Upper lobe of right lung (tissue), 1 donor: Measurements from ENCODE around the gene TJP3. TPM values are rescaled to one million over a fixed set of nuclear protein-coding genes. Genes with fewer than 3 reads are reported as not detected.

Experiments
- ATAC-seq: fragments of 200-7000 bp; cut with Tn5 transposase; one replicate; pipeline ENCODE4 v1.9.1; 2020; ENCODE audit warnings: mild to moderate bottlenecking, moderate library complexity
- DNase-seq: peaks from one replicate; pipeline ENCODE4 v3.0.0-alpha.2; 2020
- H3K27ac ChIP-seq: fragments of 200-600 bp; one replicate; pipeline ENCODE4 v1.8.0; 2022
- H3K27me3 ChIP-seq: fragments of 200-600 bp; one replicate; pipeline ENCODE4 v1.8.0; 2022; ENCODE audit warnings: mild to moderate bottlenecking
- H3K36me3 ChIP-seq: fragments of 200-600 bp; one replicate; pipeline ENCODE4 v1.8.0; 2022
- H3K4me1 ChIP-seq: fragments of 200-600 bp; one replicate; pipeline ENCODE4 v1.8.0; 2022
- H3K4me3 ChIP-seq: fragments of 200-600 bp; one replicate; pipeline ENCODE4 v1.8.0; 2022; ENCODE audit warnings: mild to moderate bottlenecking
- H3K9me3 ChIP-seq: fragments of 200-600 bp; one replicate; pipeline ENCODE4 v1.8.0; 2022
- intact Hi-C: fragments of 100-400 bp; cut with DNase I; formaldehyde crosslinking; loops from one replicate; pipeline ENCODE4 v1.11.0; 2022
- total RNA-seq: library from RNA; stranded (reverse); fragmentation: NEBNext Ultra II Directional; extraction: Animal tissue kit (Norgen Biotek cat#: 25700); gene quantifications from one replicate; pipeline ENCODE4 v1.2.1, GENCODE V29; 2021
- TF ChIP-seq, protein P1 (sequence below): fragments of 200-600 bp; IDR thresholded peaks from one replicate; pipeline ENCODE4 v1.8.0; 2022; ENCODE audit warnings: antibody characterized with exemption
- donor health status: DM: no; HTN: yes; CAD: no; lungs with severe emphysema.

TJP3 gene
- total RNA-seq, 1 donor from 2014 or later: 23.0 TPM

DNA sequence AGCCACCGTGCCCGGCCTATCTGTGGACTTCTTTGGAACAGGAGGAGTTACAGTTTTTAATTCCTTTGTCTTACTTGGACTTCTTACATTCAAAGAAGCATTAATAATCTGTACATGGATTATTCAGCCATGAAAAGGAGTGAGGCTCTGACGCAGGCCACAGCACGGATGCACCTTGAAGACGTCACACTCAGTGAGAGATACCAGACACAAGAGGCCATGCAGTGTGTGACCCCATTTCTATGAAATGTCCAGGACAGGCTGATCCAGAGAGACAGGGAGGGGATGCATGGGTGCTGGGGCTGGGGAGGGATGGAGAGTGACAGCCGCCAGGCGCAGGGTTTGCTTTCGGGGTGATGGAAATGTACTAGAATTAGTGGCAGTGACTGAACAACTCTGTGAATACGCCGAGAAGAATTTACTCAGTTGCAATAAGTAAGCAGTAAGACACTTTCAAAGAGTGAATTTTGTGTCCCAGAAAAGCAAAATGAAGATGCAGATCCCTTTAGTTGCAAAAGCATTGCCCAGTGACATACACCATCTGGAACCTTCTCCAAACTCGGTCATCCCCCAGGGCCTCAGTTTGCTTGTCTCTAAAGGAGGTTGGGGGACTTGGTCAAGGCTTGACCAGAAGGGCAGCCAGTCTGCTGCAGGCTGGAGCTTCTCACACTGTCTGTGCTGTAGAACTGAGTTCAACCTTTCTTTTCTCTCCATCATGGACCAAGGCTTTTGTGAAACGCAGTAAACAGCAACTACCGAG lies 33.2 kb upstream of the TJP3 start:
- H3K27ac ChIP-seq: no peak overlapping the region
- intact Hi-C loops: no loop called here
- DNase-seq (no peak), ATAC-seq (no peak)
- H3K4me3 ChIP-seq: no peak overlapping the region
- H3K36me3 ChIP-seq: peaks cover 4% of the 10 kb centered on the region
- H3K9me3 ChIP-seq: no peaks in the 10 kb centered on the region
- H3K27me3 ChIP-seq: no peaks in the 10 kb centered on the region
- H3K4me1 ChIP-seq: peaks cover 21% of the 10 kb centered on the region
- TF ChIP-seq, protein P1, sequence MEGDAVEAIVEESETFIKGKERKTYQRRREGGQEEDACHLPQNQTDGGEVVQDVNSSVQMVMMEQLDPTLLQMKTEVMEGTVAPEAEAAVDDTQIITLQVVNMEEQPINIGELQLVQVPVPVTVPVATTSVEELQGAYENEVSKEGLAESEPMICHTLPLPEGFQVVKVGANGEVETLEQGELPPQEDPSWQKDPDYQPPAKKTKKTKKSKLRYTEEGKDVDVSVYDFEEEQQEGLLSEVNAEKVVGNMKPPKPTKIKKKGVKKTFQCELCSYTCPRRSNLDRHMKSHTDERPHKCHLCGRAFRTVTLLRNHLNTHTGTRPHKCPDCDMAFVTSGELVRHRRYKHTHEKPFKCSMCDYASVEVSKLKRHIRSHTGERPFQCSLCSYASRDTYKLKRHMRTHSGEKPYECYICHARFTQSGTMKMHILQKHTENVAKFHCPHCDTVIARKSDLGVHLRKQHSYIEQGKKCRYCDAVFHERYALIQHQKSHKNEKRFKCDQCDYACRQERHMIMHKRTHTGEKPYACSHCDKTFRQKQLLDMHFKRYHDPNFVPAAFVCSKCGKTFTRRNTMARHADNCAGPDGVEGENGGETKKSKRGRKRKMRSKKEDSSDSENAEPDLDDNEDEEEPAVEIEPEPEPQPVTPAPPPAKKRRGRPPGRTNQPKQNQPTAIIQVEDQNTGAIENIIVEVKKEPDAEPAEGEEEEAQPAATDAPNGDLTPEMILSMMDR: no peak

DNA sequence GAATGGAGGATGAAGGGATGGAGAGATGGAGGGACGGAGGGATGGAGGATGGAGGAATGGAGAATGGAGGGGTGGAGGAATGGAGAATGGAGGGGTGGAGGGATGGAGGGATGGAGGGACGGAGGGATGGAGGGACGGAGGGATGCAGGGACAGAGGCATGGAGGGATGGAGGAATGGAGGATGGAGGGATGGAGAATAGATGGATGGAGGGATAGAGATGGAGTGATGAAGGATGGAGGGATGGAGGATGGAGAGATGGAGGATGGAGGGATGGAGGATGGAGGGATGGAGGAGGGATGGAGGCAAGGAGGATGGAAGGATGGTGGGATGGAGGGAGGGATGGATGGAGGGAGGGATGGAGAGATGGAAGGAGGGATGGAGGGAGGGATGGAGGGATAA lies 30.0 kb upstream of the TJP3 start:
- TF ChIP-seq, protein P1: no peak
- Histone ChIP-seq H3K27ac (no peak overlapping the region), H3K9me3 (no peaks in the 10 kb centered on the region), H3K4me3 (no peak overlapping the region), H3K27me3 (no peaks in the 10 kb centered on the region), H3K36me3 (peaks cover 4% of the 10 kb centered on the region), H3K4me1 (no peaks in the 10 kb centered on the region)
- DNase-seq: no peak
- intact Hi-C loops: no loop called here
- ATAC-seq: no peak

DNA sequence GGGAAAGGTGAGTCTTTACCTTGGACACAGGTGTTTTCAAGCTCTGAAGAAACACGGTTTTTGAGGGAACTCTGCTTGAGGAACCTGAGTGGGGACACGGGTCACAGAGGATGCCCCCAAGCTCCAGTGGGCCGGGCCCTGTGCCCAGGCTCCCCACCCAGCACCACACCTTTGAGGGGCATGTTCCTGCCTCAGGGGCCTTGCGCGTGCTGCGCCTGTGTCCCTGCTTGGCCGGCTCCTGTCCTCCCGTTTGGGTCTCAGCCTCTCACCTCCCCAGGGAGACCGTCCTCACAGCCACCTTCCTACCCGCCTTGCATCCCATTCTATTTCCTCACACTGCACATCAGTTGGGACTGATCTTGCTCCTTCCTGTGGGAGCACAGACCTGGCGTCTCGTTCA lies 29.0 kb upstream of the TJP3 start:
- Histone ChIP-seq H3K4me1 (no peaks in the 10 kb centered on the region), H3K36me3 (peaks cover 4% of the 10 kb centered on the region), H3K4me3 (no peak overlapping the region), H3K27me3 (no peaks in the 10 kb centered on the region), H3K9me3 (no peaks in the 10 kb centered on the region), H3K27ac (no peak overlapping the region)
- TF ChIP-seq, protein P1: no peak
- DNase-seq (no peak), ATAC-seq (no peak)
- intact Hi-C loops: no loop called here

DNA sequence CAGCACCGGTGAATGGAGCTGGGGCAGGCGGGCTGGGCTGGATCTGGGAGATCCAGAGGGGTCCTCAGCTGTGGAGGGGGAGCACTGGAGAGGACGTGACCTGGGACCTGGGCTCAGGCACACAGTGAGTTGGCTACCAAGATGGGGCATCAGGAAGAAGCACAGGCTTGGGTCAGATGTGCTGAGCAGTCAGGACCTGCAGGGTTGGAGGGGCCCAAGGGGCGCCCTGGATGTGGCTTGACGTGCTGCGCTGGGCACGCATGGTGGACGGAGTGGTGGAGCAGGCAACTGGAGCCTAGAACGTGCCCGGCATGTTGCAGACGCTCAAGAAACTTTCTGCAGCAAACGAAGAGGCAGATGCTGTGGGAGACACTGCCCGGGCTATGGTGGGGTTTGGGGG lies 28.6 kb upstream of the TJP3 start:
- Histone ChIP-seq H3K36me3 (peaks cover 4% of the 10 kb centered on the region), H3K4me3 (no peak overlapping the region), H3K27ac (no peak overlapping the region), H3K4me1 (no peaks in the 10 kb centered on the region), H3K27me3 (no peaks in the 10 kb centered on the region), H3K9me3 (no peaks in the 10 kb centered on the region)
- intact Hi-C loops: no loop called here
- TF ChIP-seq, protein P1: no peak
- DNase-seq (no peak), ATAC-seq (no peak)

DNA sequence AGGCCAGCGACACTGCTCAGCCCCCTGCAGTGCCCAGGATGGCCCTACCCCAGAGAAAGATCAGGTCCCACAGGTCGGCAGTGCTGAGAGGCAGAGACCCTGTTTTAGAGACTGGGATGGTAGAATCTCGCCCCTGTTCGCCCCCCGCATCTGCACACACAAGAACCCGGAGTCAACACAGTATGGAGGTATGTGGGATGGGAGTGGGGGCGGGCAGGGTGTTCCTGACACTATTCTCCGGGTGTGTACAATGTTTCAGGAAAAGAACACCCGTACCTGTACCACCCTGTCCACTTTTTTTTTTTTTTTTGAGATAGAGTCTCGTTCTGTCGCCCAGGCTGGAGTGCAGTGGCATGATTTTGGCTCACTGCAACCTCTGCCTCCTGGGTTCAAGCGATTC lies 27.2 kb upstream of the TJP3 start:
- H3K27ac ChIP-seq: no peak overlapping the region
- peaks cover 3% of the 10 kb centered on the region for H3K36me3 ChIP-seq
- H3K9me3 ChIP-seq: no peaks in the 10 kb centered on the region
- no peaks in the 10 kb centered on the region for H3K27me3 ChIP-seq
- DNase-seq (no peak), ATAC-seq (no peak)
- intact Hi-C loops: no loop called here
- H3K4me1 ChIP-seq: no peaks in the 10 kb centered on the region
- TF ChIP-seq, protein P1: no peak
- no peak overlapping the region for H3K4me3 ChIP-seq

DNA sequence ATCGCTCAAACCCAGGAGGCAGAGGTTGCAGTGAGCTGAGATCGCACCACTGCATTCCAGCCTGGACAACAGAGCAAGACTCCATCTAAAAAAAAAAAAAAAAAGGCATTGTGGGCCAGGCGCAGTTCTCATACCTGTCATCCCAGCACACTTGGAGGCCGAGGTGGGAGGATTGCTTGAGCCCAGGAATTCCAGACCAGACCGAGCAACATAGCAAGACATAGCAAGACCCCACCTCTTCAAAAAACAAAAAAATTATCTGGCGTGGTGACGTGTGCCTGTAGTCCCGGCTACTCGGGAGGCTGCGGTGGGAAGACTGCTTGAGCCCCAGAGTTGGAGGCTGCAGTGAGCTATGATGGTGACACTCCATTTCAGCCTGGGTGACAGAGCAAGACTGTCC lies 25.9 kb upstream of the TJP3 start:
- Histone ChIP-seq H3K4me3 (no peak overlapping the region), H3K27me3 (no peaks in the 10 kb centered on the region), H3K4me1 (peaks cover 3% of the 10 kb centered on the region), H3K27ac (no peak overlapping the region), H3K36me3 (no peaks in the 10 kb centered on the region), H3K9me3 (no peaks in the 10 kb centered on the region)
- TF ChIP-seq, protein P1: no peak
- intact Hi-C loops: no loop called here
- ATAC-seq (no peak), DNase-seq (no peak)
